Glutamatergic neuron (in vitro differentiated cells): ENCODE measurements around the gene WWOX. TPM values are rescaled to one million over a fixed set of nuclear protein-coding genes. Genes with fewer than 3 reads are reported as not detected.

Experiments used
- DNase-seq: peaks from one replicate; pipeline ENCODE4 v3.0.0; 2022
- H3K27ac Mint-ChIP-seq: one replicate; pipeline ENCODE4 v1.8.0; 2020; ENCODE audit warnings: mild to moderate bottlenecking, mixed read lengths, inconsistent platforms; ENCODE audit not compliant: unreplicated experiment
- H3K27me3 Mint-ChIP-seq: one replicate; pipeline ENCODE4 v1.8.0; 2020; ENCODE audit warnings: mild to moderate bottlenecking, moderate library complexity, mixed read lengths, inconsistent platforms; ENCODE audit not compliant: unreplicated experiment
- H3K36me3 Mint-ChIP-seq: one replicate; pipeline ENCODE4 v1.8.0; 2020; ENCODE audit warnings: mild to moderate bottlenecking, mixed read lengths, inconsistent platforms; ENCODE audit not compliant: unreplicated experiment
- H3K4me1 Mint-ChIP-seq: one replicate; pipeline ENCODE4 v1.8.0; 2020; ENCODE audit warnings: mild to moderate bottlenecking, low read depth, mixed read lengths, inconsistent platforms; ENCODE audit not compliant: unreplicated experiment
- H3K4me3 Mint-ChIP-seq: one replicate; pipeline ENCODE4 v1.8.0; 2020; ENCODE audit warnings: mild to moderate bottlenecking, mixed read lengths, inconsistent platforms; ENCODE audit not compliant: unreplicated experiment
- H3K9me3 Mint-ChIP-seq: one replicate; pipeline ENCODE4 v1.8.0; 2020; ENCODE audit warnings: mild to moderate bottlenecking, moderate library complexity, mixed read lengths, inconsistent platforms; ENCODE audit not compliant: unreplicated experiment
- CTCF ChIP-seq: fragments of 200-600 bp; sonication (generic); IDR thresholded peaks from one replicate; pipeline ENCODE4 v1.5.0; 2021; ENCODE audit not compliant: partially characterized antibody, unreplicated experiment
- total RNA-seq: library from RNA; stranded (reverse); fragmentation: NEBNext Ultra II Directional; extraction: Animal tissue kit (Norgen Biotek cat#: 25700); gene quantifications from one replicate; pipeline ENCODE4 v1.2.1, GENCODE V29; 2021; ENCODE audit not compliant: unreplicated experiment

Gene WWOX
- total RNA-seq, 1 donor from 2014 or later: 10.3 TPM

DNA sequence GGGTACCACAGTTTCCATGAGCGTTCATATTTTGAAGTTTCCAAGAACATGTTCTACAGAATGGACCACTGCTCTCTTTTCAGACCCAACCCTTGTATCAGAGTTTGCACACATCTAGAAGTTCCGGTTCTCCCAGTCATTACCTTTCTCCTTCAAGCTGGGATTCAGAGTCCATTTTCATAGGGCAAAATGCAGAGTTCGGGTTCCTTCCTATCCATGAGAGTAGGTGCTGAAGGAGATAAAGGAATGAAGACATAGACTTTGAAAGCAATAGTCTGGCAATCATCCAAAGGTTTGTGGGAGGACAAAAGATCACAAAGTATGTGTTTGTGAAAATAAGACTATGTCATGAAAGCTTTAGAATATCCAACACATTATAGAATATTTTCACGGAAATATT is 801.5 kb downstream of the WWOX start:
- Mint-ChIP-seq H3K27ac (no peak overlapping the region), H3K4me1 (no peaks in the 10 kb centered on the region), H3K9me3 (no peaks in the 10 kb centered on the region), H3K4me3 (no peak overlapping the region), H3K36me3 (no peaks in the 10 kb centered on the region), H3K27me3 (no peaks in the 10 kb centered on the region)
- TF ChIP-seq CTCF: no peak
- no peak for DNase-seq

- no peak for TF ChIP-seq CTCF
Measured at GRCh38 chr16:78902321-78902720, 802.9 kb downstream of the WWOX start.

DNA sequence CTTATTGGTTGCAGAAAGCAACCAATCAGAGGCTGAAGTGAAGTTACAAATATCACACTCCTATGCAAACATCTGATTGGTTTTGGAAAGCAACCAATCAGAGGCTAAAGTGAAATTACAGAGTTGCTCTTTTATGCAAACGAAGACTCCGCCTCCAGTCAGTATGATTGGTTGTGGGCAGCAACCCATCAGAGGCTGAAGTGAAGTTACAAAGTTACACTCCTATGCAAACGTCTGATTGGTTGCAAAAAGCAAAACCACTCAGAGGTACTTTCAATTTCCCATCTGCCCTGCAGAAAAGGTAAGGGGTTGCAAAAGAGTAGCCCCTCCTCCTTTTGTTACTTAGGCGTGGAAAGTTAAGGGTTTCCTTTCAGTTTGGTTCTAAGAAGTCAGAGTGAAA is 803.8 kb downstream of the WWOX start:
- Mint-ChIP-seq H3K4me3 (no peak overlapping the region), H3K27me3 (no peaks in the 10 kb centered on the region), H3K4me1 (no peaks in the 10 kb centered on the region), H3K36me3 (no peaks in the 10 kb centered on the region), H3K27ac (no peak overlapping the region), H3K9me3 (no peaks in the 10 kb centered on the region)
- TF ChIP-seq CTCF: no peak
- DNase-seq: no peak

More at GRCh38 chr16:78902321-78902720, 802.9 kb downstream of the WWOX start:
- Mint-ChIP-seq H3K27me3 (no peaks in the 10 kb centered on the region), H3K9me3 (no peaks in the 10 kb centered on the region), H3K36me3 (no peaks in the 10 kb centered on the region), H3K4me1 (no peaks in the 10 kb centered on the region), H3K4me3 (no peak overlapping the region), H3K27ac (no peak overlapping the region)
- no peak for DNase-seq

- Mint-ChIP-seq H3K27ac (no peak overlapping the region), H3K9me3 (no peaks in the 10 kb centered on the region), H3K27me3 (no peaks in the 10 kb centered on the region), H3K4me1 (no peaks in the 10 kb centered on the region), H3K36me3 (no peaks in the 10 kb centered on the region), H3K4me3 (no peak overlapping the region)
- DNase-seq: no peak
- TF ChIP-seq CTCF: no peak
Measured at GRCh38 chr16:78903843-78904242, 804.4 kb downstream of the WWOX start.

DNA sequence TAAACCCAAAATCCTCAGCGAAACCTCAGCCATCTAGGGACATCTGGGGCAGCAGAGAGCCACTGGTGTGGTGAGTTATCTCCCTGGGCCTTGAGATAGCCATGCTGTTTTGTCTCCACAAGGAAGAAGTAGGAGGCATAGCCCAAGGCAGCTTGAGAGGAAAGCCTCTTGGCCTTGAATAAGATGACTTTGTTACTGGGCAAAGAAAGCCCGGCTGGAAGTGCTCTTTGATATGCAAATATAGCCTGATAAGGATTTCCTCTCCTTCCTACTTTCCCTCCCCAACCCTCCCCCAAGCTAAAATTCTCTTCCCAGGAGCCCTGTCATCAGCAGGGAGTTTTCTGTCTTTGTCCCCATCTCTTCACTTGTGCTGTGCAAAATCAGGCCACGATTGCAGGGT is 806.7 kb downstream of the WWOX start:
- Mint-ChIP-seq H3K27me3 (no peaks in the 10 kb centered on the region), H3K36me3 (peaks cover 9% of the 10 kb centered on the region), H3K4me1 (no peaks in the 10 kb centered on the region), H3K4me3 (no peak overlapping the region), H3K27ac (no peak overlapping the region), H3K9me3 (peaks cover 2% of the 10 kb centered on the region)
- TF ChIP-seq CTCF: no peak
- DNase-seq: no peak
